A673 (cell line): Measurements from ENCODE around the gene SH3D19.

Experiments used
- EZH2 ChIP-seq: fragments of 200-600 bp; sonication (generic); IDR thresholded peaks from 2 replicates; pipeline ENCODE4 v1.6.1; 2017; ENCODE audit warnings: borderline replicate concordance, low read depth, mild to moderate bottlenecking, mixed read lengths, antibody characterized with exemption, low read length; ENCODE audit not compliant: poor library complexity, severe bottlenecking
- TF ChIP-seq, protein P1 (sequence below): fragments of 300-800, 200-600 bp; sonication (generic); conservative IDR thresholded peaks from 2 replicates; pipeline ENCODE4 v1.5.1; 2017; ENCODE audit warnings: low read depth, mild to moderate bottlenecking, antibody characterized with exemption, low read length, moderate library complexity, mixed read lengths

GRCh38 chr4:151344948-151345347 is 19.5 kb upstream of the SH3D19 start:
- TF ChIP-seq, protein P1, sequence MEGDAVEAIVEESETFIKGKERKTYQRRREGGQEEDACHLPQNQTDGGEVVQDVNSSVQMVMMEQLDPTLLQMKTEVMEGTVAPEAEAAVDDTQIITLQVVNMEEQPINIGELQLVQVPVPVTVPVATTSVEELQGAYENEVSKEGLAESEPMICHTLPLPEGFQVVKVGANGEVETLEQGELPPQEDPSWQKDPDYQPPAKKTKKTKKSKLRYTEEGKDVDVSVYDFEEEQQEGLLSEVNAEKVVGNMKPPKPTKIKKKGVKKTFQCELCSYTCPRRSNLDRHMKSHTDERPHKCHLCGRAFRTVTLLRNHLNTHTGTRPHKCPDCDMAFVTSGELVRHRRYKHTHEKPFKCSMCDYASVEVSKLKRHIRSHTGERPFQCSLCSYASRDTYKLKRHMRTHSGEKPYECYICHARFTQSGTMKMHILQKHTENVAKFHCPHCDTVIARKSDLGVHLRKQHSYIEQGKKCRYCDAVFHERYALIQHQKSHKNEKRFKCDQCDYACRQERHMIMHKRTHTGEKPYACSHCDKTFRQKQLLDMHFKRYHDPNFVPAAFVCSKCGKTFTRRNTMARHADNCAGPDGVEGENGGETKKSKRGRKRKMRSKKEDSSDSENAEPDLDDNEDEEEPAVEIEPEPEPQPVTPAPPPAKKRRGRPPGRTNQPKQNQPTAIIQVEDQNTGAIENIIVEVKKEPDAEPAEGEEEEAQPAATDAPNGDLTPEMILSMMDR = no peak
- no peak for TF ChIP-seq EZH2
